GM18868 (cell line): ENCODE data around the gene COX17.
A peak's percentile ranks its signal among the peaks of the same experiment; 100 is the strongest.

Source experiments
- ATAC-seq: cut with Tn5 transposase; IDR thresholded peaks from one replicate; pipeline ENCODE4 v1.9.1; 2021; ENCODE audit warnings: mild to moderate bottlenecking, moderate library complexity; ENCODE audit not compliant: unreplicated experiment

COX17 gene

DNA sequence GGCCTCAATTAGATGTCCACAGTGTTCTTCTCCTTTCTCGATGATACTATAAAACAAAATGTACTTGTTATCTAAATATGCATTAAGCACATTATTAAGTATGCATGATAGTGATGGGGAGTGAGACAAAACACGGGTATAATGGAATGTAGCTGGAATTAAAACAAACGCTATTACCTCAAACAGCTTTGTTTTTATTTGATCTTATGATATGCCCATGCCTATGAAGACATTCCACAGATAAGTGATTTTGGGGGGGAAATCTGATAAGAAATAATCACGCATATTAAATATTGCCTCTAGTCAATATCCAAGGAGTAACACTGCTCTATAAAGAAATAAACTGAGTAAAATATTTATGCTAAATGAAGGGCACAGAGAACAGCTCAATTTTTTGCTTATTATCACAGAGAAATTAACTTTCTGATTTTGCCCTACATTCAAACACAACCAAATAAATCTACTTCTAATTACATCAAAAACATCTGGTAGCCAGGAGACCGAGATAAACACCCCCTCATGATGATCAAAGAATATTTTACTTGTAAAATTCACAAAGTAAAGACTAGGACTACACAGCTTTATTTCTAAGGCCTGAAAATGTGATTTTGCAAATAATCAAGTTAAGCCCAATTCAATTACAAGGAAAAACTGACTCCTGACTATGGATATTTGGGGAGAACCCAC is 1.9 kb downstream of the COX17 start:
- ATAC-seq: no peak

DNA sequence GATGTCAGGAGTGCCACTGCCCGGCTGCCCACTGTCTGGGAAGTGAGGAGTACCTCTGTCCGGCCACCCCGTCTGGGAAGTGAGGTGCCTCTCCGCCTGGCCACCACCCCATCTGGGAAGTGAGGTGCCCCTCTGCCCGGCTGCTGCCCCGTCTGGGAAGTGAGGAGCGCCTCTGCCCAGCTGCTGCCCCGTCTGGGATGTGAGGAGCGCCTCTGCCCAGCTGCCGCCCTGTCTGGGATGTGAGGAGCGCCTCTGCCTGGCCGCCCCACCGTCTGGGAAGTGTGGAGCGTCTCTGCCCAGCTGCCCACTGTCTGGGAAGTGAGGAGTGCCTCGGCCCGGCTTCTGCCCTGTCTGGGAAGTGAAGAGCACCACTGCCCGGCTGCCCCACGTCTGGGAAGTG is 3.3 kb downstream of the COX17 start:
- ATAC-seq: no peak

DNA sequence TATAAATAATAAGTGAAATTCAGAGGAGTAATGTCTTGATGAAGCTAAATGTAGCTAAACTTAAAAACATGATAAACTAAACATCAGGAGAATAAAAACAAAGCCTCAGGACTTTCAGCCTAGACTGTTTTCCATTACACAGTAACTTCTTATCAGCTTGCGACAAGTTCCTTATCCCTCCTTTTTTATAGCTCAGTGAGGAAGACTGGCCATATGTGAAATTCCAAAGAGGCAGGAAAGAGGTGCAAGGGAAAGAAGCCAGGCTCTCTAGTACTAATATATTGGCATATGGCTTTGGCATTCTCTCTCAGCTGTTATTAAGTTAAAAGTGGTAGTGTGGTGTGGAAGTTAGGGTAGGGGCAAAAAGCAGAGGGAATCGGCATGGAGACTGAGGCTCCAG is 4.4 kb downstream of the COX17 start:
- ATAC-seq: no peak

GRCh38 chr3:119669906-119670570 is 7.2 kb downstream of the COX17 start:
- ATAC-seq: no peak

- ATAC-seq: no peak
These were observed 11.1 kb downstream of the COX17 start for GRCh38 chr3:119665954-119666559.

- ATAC-seq: no peak
These were observed 12.3 kb downstream of the COX17 start for GRCh38 chr3:119664850-119665379.

- no peak for ATAC-seq
These were observed 12.8 kb downstream of the COX17 start for GRCh38 chr3:119664370-119664769.

DNA sequence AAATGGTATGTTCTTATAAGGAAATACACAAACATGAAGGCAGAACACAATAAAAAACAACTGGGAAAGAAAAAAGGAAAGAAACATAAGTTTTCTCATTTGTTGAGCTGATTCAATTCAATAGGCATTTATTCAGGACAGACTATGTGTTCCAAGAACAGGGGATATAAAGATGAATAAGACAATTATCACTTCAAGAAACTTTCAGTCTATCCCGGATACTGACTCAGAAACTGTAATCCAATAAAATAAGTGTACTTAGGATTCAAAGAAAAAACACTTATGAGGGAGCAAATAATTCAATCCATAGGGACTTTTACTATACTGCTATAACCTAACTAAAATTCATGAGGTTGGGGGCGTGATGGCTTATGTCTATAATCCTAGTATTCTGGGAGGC is 13.3 kb downstream of the COX17 start:
- ATAC-seq: no peak

DNA sequence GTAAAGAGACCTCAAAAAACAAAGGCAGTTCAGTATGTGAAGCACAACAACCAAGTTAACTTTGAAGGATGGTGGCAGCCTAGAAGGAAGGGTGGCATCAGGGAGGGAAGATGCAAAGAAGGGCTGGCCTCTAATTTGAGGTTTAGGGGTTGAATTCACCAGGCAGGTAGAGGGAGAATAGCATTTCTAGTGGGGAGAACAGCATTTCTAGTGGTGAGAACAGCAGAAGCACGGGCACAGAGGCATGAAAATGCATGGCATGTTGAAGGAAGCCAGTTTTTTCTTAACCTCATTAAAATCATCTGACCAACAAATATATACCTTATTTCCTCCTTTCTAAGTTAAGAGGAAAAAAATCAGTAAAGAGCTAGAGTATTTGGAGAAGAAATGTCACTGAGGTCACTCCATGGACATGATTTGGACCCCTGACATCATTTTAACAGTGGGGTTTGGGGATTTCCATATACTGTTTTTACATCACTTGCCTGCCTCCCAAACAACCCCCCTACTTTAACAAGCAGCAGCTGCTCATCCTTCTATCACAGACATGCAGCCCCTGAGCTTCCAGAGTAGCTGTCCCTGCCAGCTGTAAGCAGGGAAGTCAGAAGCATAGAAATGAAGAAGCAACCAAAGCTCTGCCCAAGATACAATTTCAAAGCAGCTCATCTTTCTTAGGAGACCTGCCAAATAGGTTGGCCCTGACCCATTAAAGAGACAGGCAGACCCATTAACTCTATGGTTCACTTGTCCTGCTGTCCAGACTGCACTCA is 14.4 kb downstream of the COX17 start:
- ATAC-seq: no peak

DNA sequence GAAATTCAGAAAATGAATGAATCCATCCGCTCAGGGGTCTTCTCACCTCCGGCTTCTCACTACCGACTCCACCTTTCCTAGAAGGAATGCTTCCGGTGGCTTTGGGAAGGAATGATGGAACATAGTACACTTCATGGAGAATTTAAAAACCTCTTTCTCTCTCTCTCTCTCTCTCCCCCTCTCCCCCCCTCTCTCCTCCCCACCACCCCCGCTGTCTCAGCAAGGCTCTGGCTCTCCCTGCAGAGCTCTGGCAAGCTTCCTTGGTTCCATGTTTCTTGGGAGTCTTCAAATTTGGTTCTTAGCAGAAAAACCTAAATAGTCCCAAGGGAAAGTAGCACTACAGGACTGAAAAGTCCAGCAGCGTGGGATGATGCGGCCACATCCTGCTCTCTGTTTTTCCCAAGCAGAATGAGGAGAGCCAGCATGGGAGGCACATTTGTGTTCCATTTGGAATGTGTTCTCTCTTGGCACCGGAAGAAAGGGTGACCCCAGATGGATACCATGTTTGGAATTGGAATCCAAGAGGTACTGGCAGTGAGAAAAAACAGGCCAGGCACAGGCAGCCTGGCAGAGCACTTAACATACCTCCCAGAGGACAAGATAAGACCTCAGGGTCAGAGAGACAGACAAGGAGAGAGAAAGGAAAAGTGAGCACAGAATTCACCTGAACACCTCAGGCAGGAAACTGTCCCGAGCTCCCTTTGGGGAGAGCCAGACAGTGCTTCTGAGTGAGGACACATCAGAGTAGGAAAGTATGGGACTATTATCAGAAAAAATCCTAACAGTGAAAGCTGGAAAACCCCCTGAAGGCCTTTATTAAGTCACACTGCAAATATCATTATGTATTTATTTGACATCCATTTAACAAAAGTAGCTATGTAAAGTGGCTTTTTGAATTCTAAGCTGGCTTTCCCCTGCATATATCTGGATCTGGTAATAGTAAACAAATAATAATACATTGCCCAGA is 16.4 kb downstream of the COX17 start, which contains the start of gene POPDC2:
Gene POPDC2, minus strand, starts transcription at position 116 of the 967 bp plus-strand sequence. CDS start 166 bp downstream, outside the sequence.
- no peak for ATAC-seq

DNA sequence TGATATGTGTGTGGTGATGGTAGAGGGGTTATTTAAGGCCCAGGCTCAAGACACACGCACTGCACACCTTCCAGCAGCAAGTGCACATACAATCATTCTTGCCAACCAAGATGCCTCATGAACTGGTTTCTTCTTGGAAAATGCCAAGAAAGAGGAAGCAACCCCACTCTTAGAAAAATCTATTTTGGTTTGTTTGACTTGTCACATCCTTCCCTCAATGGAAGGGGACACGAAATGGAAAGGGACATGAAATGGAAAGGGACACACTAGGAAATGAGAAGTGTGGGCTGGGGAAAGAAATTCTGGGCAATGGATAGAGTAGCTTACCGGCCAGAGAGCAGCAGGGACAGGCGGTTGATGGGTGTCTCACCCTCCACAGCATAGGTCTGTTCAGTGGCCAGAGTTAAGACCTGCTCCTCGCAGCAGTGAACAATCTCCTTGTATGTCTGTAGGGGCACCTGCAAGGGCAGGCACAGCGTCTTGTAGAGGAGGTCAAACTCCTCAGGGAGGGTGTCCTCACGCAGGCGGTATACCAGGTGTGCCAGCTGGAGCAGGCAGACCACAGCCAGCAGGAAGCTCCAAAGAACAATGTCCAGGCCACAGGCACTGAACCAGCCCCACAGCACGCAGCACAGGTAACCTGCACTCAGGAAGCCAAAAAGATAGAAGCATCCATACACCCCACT is 17.5 kb downstream of the COX17 start:
- ATAC-seq: no peak

- ATAC-seq: no peak
These were observed 18.2 kb downstream of the COX17 start for GRCh38 chr3:119658994-119659393.

- ATAC-seq: peak; percentile 42
These were observed 19.1 kb downstream of the COX17 start for GRCh38 chr3:119657887-119658702.

DNA sequence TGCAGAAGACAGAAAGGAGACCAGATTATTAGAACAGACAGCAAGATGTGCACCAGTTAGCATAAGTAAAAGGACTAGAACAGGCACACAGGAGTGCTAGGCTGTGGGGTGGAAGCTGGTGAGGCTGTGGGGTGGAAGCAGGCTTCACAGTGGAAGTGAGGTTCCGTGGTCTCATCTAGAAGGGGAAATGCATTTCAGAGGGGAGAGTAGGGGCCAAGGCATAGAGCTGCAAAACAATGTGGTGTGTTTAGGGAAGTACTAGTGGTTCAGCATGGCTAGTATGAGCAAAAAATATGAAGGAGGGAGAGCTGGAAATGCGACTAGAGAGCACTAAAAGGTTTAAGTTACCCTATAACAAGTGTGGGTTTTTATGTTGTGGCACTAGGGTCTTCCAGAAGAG is 23.3 kb downstream of the COX17 start:
- ATAC-seq: no peak

GRCh38 chr3:119652306-119653033 is 24.7 kb downstream of the COX17 start:
- ATAC-seq: no peak

- no peak for ATAC-seq
These were observed 27.4 kb downstream of the COX17 start for GRCh38 chr3:119649761-119650160.

DNA sequence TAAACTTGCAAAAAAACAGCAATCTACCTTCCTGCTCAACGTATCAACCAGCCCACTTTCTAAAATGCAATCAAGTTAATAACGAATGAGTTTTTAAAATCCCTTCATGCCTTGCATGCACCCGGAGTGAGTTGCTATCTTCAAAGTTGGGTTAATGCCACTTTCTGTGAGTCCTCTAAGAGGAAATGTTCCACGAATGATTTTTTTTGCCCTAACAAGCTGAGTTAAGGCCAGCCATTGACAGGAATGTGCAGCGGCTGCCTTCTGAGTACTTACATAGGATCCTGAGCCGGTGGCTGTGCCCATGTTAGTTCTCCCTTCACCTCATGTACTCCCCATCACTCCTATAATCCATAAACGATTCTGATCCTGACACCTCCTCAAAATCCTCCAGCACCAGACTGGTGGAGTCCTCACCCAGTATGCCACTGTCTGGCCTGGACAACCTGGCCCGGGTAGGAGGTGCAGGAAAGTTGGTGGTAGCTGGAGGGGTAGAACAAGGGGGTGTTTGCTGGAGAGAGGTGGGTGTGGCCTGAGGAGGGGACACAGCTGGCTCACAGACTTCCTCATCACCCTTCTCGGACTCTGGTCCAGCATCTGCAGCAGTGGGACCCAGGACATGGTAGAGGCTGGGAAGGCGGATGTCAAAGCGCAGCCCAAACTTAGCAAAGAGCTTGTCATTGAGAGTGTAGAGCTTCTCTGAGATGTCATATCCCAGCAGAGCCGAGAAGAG is 29.2 kb downstream of the COX17 start:
- ATAC-seq: no peak
